G401.6 (cell line): ENCODE results near the gene TERC.
"Not testable (repeated sequence)": the region's sequence is repeated elsewhere in the genome, so short reads cannot be mapped to it uniquely, and the experiment has no call there.

Experiments used
- FAIRE-seq: peaks from 2 replicates; lab custom pipeline; 2012; peaks lifted over from hg19 to GRCh38; lab: Jason Lieb, UNC

The TERC gene

DNA sequence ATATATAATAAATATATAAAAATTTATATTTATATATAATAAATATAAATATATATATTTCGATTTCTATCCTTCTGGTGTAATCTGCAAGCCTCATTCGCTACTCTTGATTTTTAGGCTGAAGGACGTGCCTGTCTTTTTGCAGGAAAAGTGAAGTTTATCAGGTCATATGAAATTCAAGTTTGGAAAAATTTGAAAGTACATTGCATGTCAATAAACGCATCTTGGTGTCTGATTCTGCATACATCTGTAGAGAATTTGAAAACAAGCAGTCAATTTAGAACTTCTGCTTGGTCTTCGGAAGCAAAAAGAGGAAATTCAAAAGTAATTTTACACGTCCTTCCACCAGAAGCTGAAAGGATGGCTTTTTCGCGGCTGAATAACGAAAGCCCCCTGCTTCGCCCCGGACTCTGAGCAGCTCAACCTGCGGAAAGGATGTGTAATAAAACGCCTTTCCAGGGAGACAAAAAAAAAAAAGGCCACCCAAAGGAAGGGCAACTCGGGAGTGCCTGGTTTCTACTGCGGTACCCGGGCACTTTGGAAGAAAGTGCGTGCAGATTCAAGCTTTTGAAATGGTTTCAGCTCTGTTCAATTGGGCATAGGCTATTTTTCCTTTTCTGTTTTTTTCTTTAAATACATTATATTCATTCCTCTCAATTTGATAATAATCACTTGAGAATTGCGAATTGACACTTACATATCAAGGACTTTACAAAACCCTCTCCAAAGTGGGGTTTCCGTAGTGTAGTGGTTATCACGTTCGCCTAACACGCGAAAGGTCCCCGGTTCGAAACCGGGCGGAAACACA, 6.8 kb upstream of the TERC start:
- no peak for FAIRE-seq

- no peak for FAIRE-seq
These were observed 4.7 kb upstream of the TERC start, which contains the start of gene ACTRT3 for GRCh38 chr3:169769287-169770181. Gene ACTRT3, minus strand, starts transcription at chr3:169769561. Its CDS starts 41 bp downstream, at chr3:169769520.

DNA sequence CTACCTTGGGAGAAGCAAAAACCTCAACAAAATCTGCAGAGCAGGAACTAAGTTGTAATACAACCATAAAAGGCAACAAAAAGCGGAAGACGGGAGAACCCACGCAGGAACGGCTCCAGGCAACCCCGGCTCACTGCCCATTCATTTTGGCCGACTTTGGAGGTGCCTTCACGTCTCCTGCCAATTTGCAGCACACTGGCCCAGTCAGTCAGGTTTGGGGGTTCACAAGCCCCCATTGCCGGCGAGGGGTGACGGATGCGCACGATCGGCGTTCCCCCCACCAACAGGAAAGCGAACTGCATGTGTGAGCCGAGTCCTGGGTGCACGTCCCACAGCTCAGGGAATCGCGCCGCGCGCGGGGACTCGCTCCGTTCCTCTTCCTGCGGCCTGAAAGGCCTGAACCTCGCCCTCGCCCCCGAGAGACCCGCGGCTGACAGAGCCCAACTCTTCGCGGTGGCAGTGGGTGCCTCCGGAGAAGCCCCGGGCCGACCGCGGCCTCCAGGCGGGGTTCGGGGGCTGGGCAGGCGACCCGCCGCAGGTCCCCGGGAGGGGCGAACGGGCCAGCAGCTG, 463 bp downstream of the TERC start:
- FAIRE-seq = no peak

GRCh38 chr3:169760479-169760878, 4.4 kb downstream of the TERC start:
- no peak for FAIRE-seq

- no peak for FAIRE-seq
These were observed 5.6 kb downstream of the TERC start for GRCh38 chr3:169759256-169759655.

DNA sequence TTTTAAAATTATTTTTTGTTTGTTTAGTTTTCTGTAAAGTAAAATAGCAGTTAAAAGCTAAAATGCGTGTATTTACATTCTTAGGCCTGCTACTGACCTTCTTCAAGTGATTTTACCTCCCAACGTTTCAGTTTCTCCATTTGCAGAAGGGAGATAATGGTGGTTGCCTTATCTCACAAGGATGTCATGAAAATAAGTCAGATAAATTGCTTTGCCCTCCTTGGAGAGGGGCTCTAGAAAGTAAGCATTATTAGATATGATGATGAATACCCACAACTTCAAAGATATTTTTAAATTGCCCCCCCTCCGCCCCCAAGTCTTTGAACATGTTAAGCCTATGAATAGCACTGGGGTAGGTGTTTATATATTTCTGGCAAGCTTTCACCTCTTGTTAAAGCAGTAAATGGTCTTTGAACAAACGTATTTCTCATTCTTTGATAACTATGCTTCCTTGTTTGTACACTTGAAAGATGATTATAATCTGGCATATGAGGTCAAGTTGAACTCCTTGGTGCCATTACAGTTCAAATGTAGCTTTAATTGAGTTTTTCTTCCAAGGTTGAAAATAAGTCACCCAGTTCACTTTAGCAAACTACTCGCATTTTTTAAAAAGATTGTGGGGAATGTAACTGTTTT, 6.4 kb downstream of the TERC start:
- no peak for FAIRE-seq

- FAIRE-seq = no peak
These were observed 9.4 kb downstream of the TERC start for GRCh38 chr3:169755488-169755887.

DNA sequence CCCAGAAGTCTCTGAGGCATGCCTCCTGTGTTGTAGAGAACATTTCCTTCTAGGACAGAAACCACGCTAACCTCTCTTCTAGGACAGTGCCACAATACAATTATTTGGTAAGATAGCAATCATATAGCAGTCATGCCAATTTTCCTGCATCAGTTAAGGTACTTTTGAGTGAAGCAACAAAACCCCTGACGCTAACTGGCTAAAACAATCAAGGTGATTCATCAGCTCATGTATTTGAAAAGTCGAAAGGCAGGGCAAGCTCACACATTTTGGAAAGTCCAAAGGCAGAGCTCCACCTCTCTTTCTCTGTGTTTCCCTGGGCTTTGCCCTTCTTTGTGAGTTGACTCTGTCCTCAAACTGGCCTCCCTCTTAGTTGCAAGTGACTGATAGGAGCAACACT, 10.1 kb downstream of the TERC start:
- no peak for FAIRE-seq

DNA sequence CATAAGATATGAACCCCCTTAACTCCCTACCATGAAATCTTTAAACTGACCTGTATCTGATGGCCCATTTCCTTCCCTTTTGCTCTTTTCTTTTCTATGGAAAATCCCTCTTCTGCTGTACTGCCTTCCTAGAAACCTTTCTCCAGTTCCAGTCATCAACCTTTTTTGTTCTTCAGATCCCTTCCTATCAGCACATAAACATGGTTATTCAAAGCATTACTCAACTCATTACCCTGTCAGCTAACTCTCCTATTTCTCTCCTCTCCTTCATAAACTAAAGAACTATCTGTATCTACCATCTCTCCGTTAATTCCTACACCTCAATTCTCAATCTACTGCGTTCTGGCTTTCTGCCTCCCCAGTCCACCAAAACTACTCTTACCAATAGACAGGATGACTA, 13.0 kb downstream of the TERC start:
- no peak for FAIRE-seq

DNA sequence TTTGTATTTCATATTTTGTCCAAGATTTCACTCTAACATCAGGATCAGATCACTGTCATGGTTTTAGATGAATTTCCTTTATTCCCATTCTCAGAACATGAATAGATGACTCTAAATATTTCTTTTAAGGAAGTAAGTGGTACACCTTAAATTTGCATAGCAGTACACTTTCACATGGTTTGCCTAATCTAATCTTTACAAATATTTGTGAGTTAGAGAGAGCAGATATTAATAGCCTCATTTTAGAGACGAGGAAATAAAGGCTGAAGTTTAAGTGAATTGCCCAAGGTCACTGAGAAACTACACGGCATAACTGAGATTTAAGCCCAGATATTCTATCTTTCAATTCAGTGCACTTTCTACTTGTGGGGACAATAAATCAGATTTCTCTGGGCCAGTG, 14.2 kb downstream of the TERC start:
- no peak for FAIRE-seq

DNA sequence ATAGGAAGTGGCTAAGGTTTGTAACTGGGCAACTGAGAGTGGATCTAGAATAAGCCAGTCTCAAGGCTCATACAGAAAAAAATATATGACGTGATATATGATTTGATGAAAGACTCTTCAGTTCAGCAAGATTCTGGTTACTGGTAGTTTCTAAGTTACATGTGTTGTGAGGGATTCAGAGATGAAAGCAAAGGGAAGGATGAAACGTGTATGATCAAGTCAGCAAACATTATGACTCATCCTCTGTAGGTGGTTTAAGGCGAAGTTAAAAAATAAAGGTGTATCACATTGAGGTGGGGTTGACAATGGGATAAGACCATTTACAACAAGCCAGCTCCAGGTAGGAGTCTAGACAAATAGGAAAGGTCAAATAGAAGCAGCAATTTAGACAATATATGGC, 16.2 kb downstream of the TERC start:
- FAIRE-seq = no peak

DNA sequence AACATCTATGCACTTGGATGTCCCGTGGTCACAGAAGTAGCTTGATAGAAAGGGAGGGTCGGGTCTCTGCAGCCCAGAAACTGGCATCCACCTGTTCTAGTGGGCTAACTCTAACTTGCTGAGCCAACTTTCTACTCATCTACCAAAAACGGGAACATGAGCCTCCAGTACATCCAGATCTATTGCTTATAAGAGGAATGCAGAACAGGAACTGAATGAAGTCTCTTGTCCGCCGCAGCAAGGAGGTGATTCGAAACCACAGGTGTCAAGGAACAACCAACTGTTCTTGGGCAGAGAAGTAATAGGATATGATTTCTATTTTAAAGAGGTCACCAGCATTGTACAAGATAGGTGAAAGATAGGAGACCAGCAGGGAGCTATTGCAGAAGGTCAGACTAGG, 17.9 kb downstream of the TERC start:
- FAIRE-seq = no peak

- peak; percentile 95 for FAIRE-seq
These were observed 20.4 kb downstream of the TERC start for GRCh38 chr3:169744366-169745054.

DNA sequence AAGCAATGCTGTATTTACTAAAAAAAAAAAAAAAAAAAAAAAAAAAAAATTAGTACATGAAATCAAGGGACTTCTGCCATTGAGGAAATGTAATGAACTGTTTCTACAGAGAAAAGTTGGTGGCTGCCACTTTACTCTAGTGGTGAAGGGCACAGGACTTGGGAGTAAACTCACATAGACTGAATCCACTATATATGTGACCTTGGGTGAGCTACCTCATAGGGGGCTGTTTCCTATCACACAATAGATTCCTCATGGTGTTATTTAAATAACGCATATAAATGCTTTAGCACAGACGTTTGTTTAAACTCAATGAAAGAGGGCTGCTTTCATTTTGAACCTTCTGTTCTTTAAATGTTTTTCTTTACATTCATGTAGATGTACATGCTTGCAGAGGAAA, 25.8 kb downstream of the TERC start:
- FAIRE-seq = no peak

DNA sequence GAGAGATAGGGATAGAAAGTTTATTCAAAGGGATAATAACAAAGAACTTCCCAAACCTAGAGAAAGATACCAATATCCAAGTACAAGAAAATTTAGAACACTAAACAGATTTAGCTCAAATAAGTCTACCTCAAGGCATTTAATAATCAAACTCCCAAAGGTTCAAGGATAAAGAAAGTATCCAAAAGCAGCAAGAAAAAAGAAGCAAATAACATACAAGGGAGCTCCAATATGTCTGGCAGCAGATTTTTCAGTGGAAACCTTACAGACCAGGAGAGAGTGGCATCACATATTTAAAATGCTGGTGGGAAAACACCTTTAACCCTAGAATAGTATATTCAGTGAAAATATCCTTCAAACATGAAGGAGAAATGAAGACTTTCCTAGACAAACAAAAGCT, 33.0 kb downstream of the TERC start:
- FAIRE-seq = not testable (repeated sequence)

DNA sequence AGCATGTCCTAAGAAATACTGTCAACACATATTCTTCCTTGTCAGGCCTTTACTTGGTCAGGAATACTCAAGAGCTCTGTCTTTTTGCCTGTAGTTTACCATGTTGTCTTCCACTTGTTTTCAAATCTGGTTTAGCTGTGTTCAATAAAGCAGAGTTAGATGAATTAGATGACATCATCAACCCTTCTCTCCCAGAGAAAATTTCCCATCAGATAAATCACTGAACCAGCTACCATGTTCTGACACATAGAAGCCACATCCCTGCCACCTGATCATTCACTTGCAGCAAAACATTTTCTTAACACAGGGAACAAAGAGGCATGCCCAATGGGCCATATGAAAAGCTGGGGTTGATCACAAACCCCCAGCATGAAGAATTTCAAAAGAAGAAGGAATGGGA, 42.1 kb downstream of the TERC start:
- FAIRE-seq = no peak

DNA sequence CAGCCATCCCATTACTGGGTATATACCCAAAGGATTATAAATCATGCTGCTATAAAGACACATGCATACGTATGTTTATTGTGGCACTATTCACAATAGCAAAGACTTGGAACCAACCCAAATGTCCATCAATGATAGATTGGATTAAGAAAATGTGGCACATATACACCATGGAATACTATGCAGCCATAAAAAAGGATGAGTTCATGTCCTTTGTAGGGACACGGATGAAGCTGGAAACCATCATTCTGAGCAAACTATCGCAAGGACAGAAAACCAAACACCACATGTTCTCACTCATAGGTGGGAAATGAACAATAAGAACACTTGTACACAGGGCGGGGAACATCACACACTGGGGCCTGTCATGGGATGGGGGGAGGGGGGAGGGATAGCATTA, 46.4 kb downstream of the TERC start:
- FAIRE-seq = not testable (repeated sequence)
